Mucosa of descending colon (tissue), 3 donors: ENCODE results near the gene RNFT2. TPM values are rescaled to one million over a fixed set of nuclear protein-coding genes. Genes with fewer than 3 reads are reported as not detected.

Experiments used
- ATAC-seq: fragments of 200-7000 bp; cut with Tn5 transposase; one replicate; pipeline ENCODE4 v1.9.1; 2020; ENCODE audit warnings: mild to moderate bottlenecking, moderate library complexity
- DNase-seq, 3 donors: peaks; one replicate each; pipeline ENCODE4 v3.0.0-alpha.2; 2020
- H3K36me3 ChIP-seq: fragments of 200-600 bp; one replicate; pipeline ENCODE4 v1.8.0; 2021; ENCODE audit warnings: low read depth, mild to moderate bottlenecking
- H3K4me1 ChIP-seq: fragments of 200-600 bp; one replicate; pipeline ENCODE4 v1.8.0; 2021; ENCODE audit warnings: low read depth, mild to moderate bottlenecking
- H3K4me3 ChIP-seq: fragments of 200-600 bp; one replicate; pipeline ENCODE4 v1.8.0; 2021; ENCODE audit warnings: mild to moderate bottlenecking
- H3K9me3 ChIP-seq: fragments of 200-600 bp; one replicate; pipeline ENCODE4 v1.8.0; 2021; ENCODE audit warnings: mild to moderate bottlenecking
- CTCF ChIP-seq: fragments of 200-600 bp; IDR thresholded peaks from one replicate; pipeline ENCODE4 v1.8.0; 2022; ENCODE audit warnings: antibody characterized with exemption, mild to moderate bottlenecking
- intact Hi-C, 2 donors: fragments of 100-400 bp; cut with DNase I in 1 of 2; cut with micrococcal nuclease in 1 of 2; formaldehyde crosslinking; loops; one replicate each; pipeline versions ENCODE4 v1.11.0 to v1.11.1; 2022; cut with DNase I, micrococcal nuclease
- total RNA-seq, 3 donors: library from RNA; stranded (reverse); fragmentation: NEBNext Ultra II Directional in 2 of 3; extraction: Animal tissue kit (Norgen Biotek cat#: 25700) in 2 of 3; gene quantifications; one replicate each; pipeline versions ENCODE4 v1.2.1 to v1.2.4, GENCODE V29; 2021 to 2023
- donor health status: DM: no; HTN: no; CAD: no; lungs with moderate emphysema.
- donor health status: DM: no; HTN: no; CAD: no.
- donor health status: DM: no; HTN: yes; CAD: no.

The RNFT2 gene
- total RNA-seq, 3 donors from 2014 or later, result 2.0 to 3.7 (median 2.1) TPM

- Histone ChIP-seq H3K9me3 (no peaks in the 10 kb centered on the region), H3K4me1 (no peaks in the 10 kb centered on the region), H3K36me3 (no peaks in the 10 kb centered on the region), H3K4me3 (no peak overlapping the region)
- intact Hi-C loops, result no loop called here
- no peak for TF ChIP-seq CTCF
- DNase-seq (no peak), ATAC-seq (no peak)
Observed at GRCh38 chr12:116890330-116890729, 152.2 kb downstream of the RNFT2 start.

- DNase-seq (no peak), ATAC-seq (no peak)
- Histone ChIP-seq H3K36me3 (no peaks in the 10 kb centered on the region), H3K4me1 (no peaks in the 10 kb centered on the region), H3K9me3 (no peaks in the 10 kb centered on the region), H3K4me3 (no peak overlapping the region)
- intact Hi-C loops, result no loop called here
- no peak for TF ChIP-seq CTCF
Observed at GRCh38 chr12:116891019-116891418, 152.9 kb downstream of the RNFT2 start.

- Histone ChIP-seq H3K4me1 (no peaks in the 10 kb centered on the region), H3K9me3 (no peaks in the 10 kb centered on the region), H3K4me3 (no peak overlapping the region), H3K36me3 (no peaks in the 10 kb centered on the region)
- TF ChIP-seq CTCF, result no peak
- no peak for DNase-seq
- no peak for ATAC-seq
- intact Hi-C loops, result no loop called here
Observed at GRCh38 chr12:116892349-116893140, 154.4 kb downstream of the RNFT2 start.

- Histone ChIP-seq H3K36me3 (no peaks in the 10 kb centered on the region), H3K4me1 (no peaks in the 10 kb centered on the region), H3K4me3 (no peak overlapping the region), H3K9me3 (no peaks in the 10 kb centered on the region)
- no peak for DNase-seq
- intact Hi-C loops, result no loop called here
- no peak for ATAC-seq
- no peak for TF ChIP-seq CTCF
Observed at GRCh38 chr12:116894913-116895312, 156.8 kb downstream of the RNFT2 start.

- no peak for ATAC-seq
- H3K9me3 ChIP-seq, result no peaks in the 10 kb centered on the region
- intact Hi-C loops, result no loop called here
Observed at GRCh38 chr12:116896411-116896924, 158.4 kb downstream of the RNFT2 start.

More at GRCh38 chr12:116896411-116896924, 158.4 kb downstream of the RNFT2 start:
- no peak for DNase-seq
- Histone ChIP-seq H3K4me1 (no peaks in the 10 kb centered on the region), H3K4me3 (no peak overlapping the region), H3K36me3 (no peaks in the 10 kb centered on the region)
- TF ChIP-seq CTCF, result no peak
